Effector memory CD4-positive, alpha-beta T cell (primary cell): ENCODE data around the gene SGSH.
"Not testable (repeated sequence)": the region's sequence is repeated elsewhere in the genome, so short reads cannot be mapped to it uniquely, and the experiment has no call there.

Source experiments
- DNase-seq, 3 donors: peaks; one replicate each; pipeline ENCODE4 v3.0.0-alpha.2; 2020
- H3K27ac ChIP-seq: 2 replicates; pipeline ENCODE4 v1.7.0; 2013; ENCODE audit warnings: mild to moderate bottlenecking, low read length, moderate library complexity; ENCODE audit not compliant: insufficient read depth, poor library complexity, severe bottlenecking
- H3K27me3 ChIP-seq: replicated peaks from 2 replicates; pipeline ENCODE4 v1.7.0; 2013; ENCODE audit warnings: mild to moderate bottlenecking, low read length; ENCODE audit not compliant: insufficient read depth, control insufficient read depth, poor library complexity, severe bottlenecking
- H3K36me3 ChIP-seq: 2 replicates; pipeline ENCODE4 v1.7.0; 2013; ENCODE audit warnings: mild to moderate bottlenecking, low read length, moderate library complexity; ENCODE audit not compliant: control insufficient read depth, insufficient read depth
- H3K4me1 ChIP-seq: 2 replicates; pipeline ENCODE4 v1.7.0; 2013; ENCODE audit warnings: low read length, mild to moderate bottlenecking; ENCODE audit not compliant: control insufficient read depth, insufficient read depth, poor library complexity, severe bottlenecking
- H3K4me3 ChIP-seq: 2 replicates; pipeline ENCODE4 v1.7.0; 2013; ENCODE audit warnings: low read length, low read depth, mild to moderate bottlenecking; ENCODE audit not compliant: insufficient read depth, poor library complexity, severe bottlenecking
- H3K9me3 ChIP-seq: 2 replicates; pipeline ENCODE4 v1.7.0; 2013; ENCODE audit warnings: mild to moderate bottlenecking, low read length, moderate library complexity; ENCODE audit not compliant: control insufficient read depth

The SGSH gene

DNA sequence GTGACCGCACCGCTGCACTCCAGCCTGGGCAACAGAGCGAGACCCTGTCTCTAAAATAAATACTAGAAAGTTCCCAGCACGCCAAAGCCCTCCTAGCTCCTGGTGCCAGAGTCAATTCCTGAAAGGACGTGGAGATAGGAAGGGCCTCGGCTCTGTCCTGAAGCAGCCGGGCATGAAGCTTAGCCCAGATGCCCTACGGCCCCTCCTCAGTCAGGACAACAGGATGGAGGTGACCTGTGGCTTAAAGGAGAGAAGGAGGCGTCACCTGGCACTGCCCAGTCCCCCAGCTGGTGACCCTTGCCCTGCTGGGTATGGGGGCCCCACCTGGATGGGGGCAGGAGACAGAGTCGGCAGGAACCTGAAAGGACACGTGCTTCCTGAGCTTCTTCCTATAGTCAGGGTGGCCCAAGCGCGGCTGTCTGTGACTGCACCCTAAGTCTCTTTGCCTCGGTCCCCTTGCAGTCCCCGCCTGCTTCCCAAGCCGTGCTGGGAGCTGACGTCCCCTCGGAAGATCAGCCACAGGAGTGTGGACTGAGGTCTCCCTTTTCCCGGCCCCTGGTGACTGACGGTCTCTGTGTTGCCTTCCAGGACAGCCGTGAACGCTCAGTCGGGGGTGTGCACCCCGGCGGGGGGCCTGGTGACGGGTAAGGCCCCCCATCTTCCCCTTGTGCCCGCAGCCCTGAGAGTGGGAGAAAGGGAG, 25.6 kb upstream of the SGSH start:
- no peak overlapping the region for H3K27ac ChIP-seq
- H3K4me3 ChIP-seq = no peak overlapping the region
- H3K36me3 ChIP-seq = peaks cover 26% of the 10 kb centered on the region
- H3K4me1 ChIP-seq = no peaks in the 10 kb centered on the region
- H3K9me3 ChIP-seq = no peaks in the 10 kb centered on the region
- H3K27me3 ChIP-seq = no peaks in the 10 kb centered on the region
- DNase-seq = no peak

DNA sequence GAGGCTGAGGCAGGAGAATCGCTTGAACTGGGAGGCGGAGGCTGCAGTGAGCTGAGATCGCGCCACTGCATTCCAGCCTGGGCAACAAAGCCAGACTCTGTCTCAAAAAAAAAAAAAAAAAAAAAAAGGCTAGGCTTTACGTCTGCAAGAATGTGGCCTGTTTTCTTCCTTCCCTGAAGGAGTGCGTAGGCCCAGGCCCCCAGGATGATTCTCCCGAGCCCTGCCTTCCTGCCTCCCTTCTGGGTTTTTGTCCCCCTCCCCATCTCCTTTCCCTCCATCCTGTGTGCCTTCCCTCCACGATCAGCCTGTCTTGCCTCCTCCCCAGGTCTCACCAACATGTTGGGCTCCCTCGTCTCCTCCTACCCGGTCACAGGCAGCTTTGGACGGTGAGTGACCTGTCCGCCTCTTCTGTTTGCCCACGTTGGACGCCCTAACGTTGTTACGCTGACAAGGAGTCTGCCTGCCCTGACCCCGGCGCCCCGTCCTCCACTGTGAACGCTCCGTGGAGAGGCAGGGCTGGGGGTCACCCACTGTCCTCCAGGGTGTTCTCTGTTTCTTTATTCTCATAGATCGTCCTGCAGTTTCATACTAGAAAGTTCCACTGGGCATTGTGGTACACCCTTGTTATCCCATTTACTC, 24.9 kb upstream of the SGSH start:
- H3K4me3 ChIP-seq = no peak overlapping the region
- H3K27me3 ChIP-seq = no peaks in the 10 kb centered on the region
- H3K4me1 ChIP-seq = no peaks in the 10 kb centered on the region
- H3K27ac ChIP-seq = no peak overlapping the region
- H3K36me3 ChIP-seq = peaks cover 26% of the 10 kb centered on the region
- no peak for DNase-seq
- no peaks in the 10 kb centered on the region for H3K9me3 ChIP-seq

DNA sequence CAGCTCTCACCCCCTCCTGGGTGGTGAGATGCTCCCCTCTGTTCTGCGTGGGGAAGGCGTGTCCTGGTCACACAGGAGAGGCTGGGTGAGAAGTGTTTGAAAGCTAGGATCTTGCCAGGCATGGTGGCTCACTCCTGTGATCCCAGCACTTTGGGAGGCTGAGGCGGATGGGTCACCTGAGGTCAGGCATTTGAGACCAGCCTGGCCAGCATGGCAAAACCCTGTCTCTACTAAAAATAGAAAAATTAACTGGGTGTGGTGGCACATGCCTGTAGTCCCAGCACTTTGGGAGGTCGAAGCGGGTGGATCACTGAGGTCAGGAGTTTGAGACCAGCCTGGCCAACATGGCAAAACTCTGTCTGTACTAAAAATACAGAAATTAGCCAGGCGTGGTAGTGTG, 24.3 kb upstream of the SGSH start:
- DNase-seq, H3K27me3 ChIP-seq, H3K9me3 ChIP-seq, H3K27ac ChIP-seq, H3K4me3 ChIP-seq, H3K4me1 ChIP-seq: not testable (repeated sequence)
- H3K36me3 ChIP-seq = peaks cover 26% of the 10 kb centered on the region

DNA sequence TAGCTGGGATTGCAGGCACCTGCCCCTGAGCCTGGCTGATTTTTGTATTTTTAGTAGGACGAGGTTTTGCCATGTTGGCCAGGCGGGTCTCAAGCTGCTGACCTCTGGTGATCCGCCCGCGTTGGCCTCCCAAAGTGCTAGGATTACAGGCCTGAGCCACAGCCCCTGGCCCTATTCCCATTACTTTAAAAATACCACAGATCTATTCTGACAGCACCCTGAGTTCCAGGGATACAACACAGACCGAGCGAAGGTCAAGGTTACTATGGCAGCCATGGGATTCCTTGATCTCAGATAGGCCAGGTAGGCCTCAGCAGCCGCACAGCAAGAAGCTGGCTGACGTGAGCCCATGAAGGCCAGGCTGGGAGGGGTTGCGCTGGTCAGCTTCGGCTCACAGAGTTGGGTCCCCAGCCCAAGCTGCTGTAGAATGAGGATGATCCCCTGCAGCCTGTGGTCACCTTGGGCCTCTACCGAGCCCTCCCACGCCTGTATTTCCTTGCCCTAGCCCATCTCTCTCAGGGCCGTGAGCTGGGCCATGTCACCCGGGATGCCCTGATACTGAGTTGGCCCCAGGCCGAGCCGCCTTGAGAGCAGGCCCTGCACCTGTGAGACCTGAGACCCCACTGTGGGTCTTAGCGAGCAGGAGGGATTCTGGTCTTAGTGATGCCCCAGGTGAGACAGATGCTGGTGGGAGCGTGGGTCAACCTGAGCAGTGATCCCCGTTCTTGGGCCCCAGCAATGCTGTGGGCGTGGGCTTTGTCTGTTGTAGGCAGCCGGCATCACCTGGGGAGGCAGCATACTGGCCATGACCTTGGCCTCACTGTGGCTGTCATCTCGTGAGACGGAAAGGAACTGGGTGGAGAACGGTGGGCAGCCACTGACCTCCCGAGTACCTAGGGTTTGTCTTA, 23.6 kb upstream of the SGSH start:
- H3K27ac ChIP-seq = no peak overlapping the region
- DNase-seq = no peak
- H3K27me3 ChIP-seq = no peaks in the 10 kb centered on the region
- no peaks in the 10 kb centered on the region for H3K4me1 ChIP-seq
- H3K4me3 ChIP-seq = no peak overlapping the region
- no peaks in the 10 kb centered on the region for H3K9me3 ChIP-seq
- H3K36me3 ChIP-seq = peaks cover 26% of the 10 kb centered on the region

DNA sequence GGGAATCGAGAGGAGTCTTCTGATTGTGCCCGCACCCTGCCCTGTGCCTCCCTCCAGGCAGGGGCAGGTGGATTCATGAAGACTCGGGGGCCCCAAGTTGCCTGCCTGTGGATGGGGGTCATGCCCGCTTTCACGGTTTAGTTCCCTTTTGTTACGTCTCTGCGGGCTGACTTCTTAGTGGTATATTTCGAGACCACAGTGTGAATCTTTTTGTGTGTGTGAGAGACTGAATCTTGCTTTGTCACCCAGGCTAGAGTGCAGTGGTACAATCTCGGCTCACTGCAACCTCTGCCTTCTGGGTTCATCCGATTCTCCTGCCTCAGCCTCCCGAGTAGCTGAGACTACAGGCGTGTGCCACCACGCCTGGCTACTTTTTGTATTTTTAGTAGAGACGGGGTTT, 22.4 kb upstream of the SGSH start:
- no peaks in the 10 kb centered on the region for H3K9me3 ChIP-seq
- DNase-seq = no peak
- no peak overlapping the region for H3K4me3 ChIP-seq
- peaks cover 36% of the 10 kb centered on the region for H3K36me3 ChIP-seq
- H3K4me1 ChIP-seq = no peaks in the 10 kb centered on the region
- no peaks in the 10 kb centered on the region for H3K27me3 ChIP-seq
- H3K27ac ChIP-seq = no peak overlapping the region

DNA sequence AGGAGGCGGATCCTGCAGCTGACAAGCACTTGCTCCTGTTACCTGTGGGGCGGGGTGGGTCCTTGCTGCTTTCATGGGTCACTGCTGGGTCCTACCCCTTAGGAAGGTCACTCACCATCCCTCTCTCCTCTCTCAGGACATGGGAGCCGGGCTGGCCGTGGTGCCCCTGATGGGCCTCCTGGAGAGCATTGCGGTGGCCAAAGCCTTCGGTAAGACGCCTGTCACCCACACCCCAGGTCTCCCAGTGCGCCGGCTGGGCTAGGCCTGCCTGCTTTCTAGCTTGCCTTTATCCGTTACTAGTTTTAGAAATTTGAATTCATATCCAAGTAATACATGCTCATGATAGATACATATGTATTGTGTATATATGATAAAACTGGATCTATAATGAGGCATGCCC, 17.3 kb upstream of the SGSH start:
- H3K36me3 ChIP-seq = peaks cover 45% of the 10 kb centered on the region
- no peak for DNase-seq
- peaks cover 5% of the 10 kb centered on the region for H3K9me3 ChIP-seq
- H3K27ac ChIP-seq = no peak overlapping the region
- no peak overlapping the region for H3K4me3 ChIP-seq
- H3K4me1 ChIP-seq = no peaks in the 10 kb centered on the region
- H3K27me3 ChIP-seq = no peaks in the 10 kb centered on the region

DNA sequence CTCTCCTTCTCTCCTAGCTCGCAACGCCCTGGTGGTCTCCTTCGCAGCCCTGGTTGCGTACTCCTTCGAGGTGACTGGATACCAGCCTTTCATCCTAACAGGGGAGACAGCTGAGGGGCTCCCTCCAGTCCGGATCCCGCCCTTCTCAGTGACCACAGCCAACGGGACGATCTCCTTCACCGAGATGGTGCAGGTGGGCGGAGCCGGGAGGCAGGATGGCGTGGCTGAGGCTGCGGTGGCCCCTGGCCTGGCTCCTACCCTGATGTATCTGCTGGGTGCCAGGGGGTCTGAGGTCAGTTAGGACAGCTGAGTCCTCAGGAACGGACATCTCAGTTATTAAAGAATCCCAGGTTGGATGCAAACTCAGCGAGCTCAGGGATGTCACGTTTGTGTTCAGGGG, 16.8 kb upstream of the SGSH start:
- H3K9me3 ChIP-seq = peaks cover 8% of the 10 kb centered on the region
- H3K36me3 ChIP-seq = peaks cover 45% of the 10 kb centered on the region
- H3K4me1 ChIP-seq = no peaks in the 10 kb centered on the region

DNA sequence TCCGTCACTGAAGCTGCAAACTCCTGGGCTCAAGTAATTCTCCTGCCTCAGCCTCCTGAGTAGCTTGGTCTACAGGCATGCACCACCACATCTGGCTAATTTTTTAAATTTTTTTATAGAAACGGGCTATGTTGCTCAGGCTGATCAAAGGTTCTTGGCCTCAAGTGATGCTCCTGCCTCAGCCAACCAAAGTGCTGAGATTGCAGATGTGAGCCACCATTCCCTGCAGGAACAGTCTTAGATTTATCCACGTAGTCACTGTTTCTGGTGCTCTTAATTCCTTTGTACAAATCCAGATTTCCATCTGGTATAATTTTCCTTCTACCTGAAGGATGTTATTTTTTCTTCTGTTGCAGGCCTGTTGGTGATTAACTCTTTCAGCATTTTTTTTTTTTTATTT, 13.1 kb upstream of the SGSH start:
- no peak overlapping the region for H3K27ac ChIP-seq
- no peaks in the 10 kb centered on the region for H3K4me1 ChIP-seq
- peaks cover 8% of the 10 kb centered on the region for H3K9me3 ChIP-seq
- no peak overlapping the region for H3K4me3 ChIP-seq
- no peaks in the 10 kb centered on the region for H3K27me3 ChIP-seq
- DNase-seq = no peak
- peaks cover 40% of the 10 kb centered on the region for H3K36me3 ChIP-seq

More for the DNA sequence above, 16.8 kb upstream of the SGSH start:
- DNase-seq = no peak
- Histone ChIP-seq H3K27ac (no peak overlapping the region), H3K4me3 (no peak overlapping the region), H3K27me3 (no peaks in the 10 kb centered on the region)

DNA sequence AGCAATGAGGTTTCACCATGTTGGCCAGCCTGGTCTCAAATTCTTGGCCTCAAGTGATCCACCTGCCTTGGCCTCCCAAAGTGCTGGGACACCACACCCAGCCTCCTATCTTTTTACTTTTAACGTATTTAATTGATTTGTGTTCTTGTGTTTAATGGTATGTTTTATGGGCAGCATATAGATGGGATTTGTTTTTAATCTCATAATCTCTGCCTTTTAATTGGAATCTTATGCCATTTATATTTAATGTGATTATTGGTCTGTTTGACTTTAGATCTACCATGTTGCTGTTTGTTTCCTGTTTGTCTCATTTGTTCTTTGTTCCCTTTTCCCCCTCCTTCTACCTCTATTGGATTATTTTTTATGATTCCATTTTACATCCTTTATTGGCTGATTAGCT, 12.3 kb upstream of the SGSH start:
- Histone ChIP-seq H3K36me3 (peaks cover 33% of the 10 kb centered on the region), H3K4me1 (no peaks in the 10 kb centered on the region), H3K4me3 (no peak overlapping the region), H3K27me3 (no peaks in the 10 kb centered on the region), H3K9me3 (peaks cover 8% of the 10 kb centered on the region), H3K27ac (no peak overlapping the region)
- no peak for DNase-seq

DNA sequence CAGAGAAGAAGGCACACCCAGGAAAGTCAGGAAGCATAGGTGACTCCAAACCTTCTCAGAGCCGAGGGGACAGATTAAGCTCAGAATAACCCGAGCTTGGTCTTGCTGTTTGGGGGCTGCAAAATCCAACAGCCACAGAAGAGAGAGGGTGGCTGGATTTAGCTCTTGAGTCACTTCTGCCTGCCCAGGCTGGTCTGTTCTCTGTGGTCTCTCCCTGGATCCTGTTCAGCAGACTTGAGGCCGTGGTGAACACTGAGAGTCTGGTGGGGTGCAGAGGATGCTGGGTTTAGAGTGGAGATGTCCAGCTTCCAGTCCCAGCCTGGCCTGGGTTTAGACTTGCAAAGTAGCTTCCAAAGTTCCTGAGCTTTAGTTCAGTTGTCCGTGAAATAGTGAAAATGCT, 8.9 kb upstream of the SGSH start:
- no peak overlapping the region for H3K4me3 ChIP-seq
- H3K27ac ChIP-seq = no peak overlapping the region
- H3K9me3 ChIP-seq = peaks cover 8% of the 10 kb centered on the region
- no peaks in the 10 kb centered on the region for H3K4me1 ChIP-seq
- peaks cover 18% of the 10 kb centered on the region for H3K36me3 ChIP-seq
- no peak for DNase-seq
- no peaks in the 10 kb centered on the region for H3K27me3 ChIP-seq
